Ishikawa (cell line): ENCODE results near the gene E2F3.

Experiments used
- EP300 ChIP-seq: IDR thresholded peaks from 2 replicates; pipeline ENCODE4 v1.6.1; 2012; ENCODE audit warnings: borderline replicate concordance
- TAF1 ChIP-seq: IDR thresholded peaks from 2 replicates; pipeline ENCODE4 v1.6.1; 2012; ENCODE audit warnings: low read depth, mild to moderate bottlenecking
- TF ChIP-seq, protein P1 (sequence below): IDR thresholded peaks from 2 replicates; pipeline ENCODE4 v1.6.1; 2012; ENCODE audit warnings: low read depth, mild to moderate bottlenecking

- no peak for TF ChIP-seq EP300
- TF ChIP-seq, protein P1, sequence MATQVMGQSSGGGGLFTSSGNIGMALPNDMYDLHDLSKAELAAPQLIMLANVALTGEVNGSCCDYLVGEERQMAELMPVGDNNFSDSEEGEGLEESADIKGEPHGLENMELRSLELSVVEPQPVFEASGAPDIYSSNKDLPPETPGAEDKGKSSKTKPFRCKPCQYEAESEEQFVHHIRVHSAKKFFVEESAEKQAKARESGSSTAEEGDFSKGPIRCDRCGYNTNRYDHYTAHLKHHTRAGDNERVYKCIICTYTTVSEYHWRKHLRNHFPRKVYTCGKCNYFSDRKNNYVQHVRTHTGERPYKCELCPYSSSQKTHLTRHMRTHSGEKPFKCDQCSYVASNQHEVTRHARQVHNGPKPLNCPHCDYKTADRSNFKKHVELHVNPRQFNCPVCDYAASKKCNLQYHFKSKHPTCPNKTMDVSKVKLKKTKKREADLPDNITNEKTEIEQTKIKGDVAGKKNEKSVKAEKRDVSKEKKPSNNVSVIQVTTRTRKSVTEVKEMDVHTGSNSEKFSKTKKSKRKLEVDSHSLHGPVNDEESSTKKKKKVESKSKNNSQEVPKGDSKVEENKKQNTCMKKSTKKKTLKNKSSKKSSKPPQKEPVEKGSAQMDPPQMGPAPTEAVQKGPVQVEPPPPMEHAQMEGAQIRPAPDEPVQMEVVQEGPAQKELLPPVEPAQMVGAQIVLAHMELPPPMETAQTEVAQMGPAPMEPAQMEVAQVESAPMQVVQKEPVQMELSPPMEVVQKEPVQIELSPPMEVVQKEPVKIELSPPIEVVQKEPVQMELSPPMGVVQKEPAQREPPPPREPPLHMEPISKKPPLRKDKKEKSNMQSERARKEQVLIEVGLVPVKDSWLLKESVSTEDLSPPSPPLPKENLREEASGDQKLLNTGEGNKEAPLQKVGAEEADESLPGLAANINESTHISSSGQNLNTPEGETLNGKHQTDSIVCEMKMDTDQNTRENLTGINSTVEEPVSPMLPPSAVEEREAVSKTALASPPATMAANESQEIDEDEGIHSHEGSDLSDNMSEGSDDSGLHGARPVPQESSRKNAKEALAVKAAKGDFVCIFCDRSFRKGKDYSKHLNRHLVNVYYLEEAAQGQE, result no peak
- TF ChIP-seq TAF1, result no peak
Measured at GRCh38 chr6:20487669-20488375, 86.1 kb downstream of the E2F3 start.
